SK-N-SH treated with all-trans-retinoic acid at 6 μM for 48 hours (cell line): Measurements from ENCODE around the gene HMX3.

Experiments
- ARNTL ChIP-seq: fragments of 450-650 bp; formaldehyde crosslinking; IDR thresholded peaks from 2 replicates; pipeline ENCODE4 v1.5.0; 2020; ENCODE audit warnings: low read depth, mild to moderate bottlenecking, moderate library complexity, borderline replicate concordance
- BACH2 ChIP-seq: fragments of 250-450 bp; sonication (Bioruptor Pico); IDR thresholded peaks from 2 replicates; pipeline ENCODE4 v1.9.0; 2021; ENCODE audit warnings: mild to moderate bottlenecking, borderline replicate concordance
- CSDC2 ChIP-seq: fragments of 250-450 bp; sonication (Bioruptor Pico); IDR thresholded peaks from 2 replicates; pipeline ENCODE4 v1.5.0; 2020; ENCODE audit warnings: mild to moderate bottlenecking, moderate library complexity
- GLIS3 ChIP-seq: fragments of 250-450 bp; sonication (Bioruptor Pico); IDR thresholded peaks from 2 replicates; pipeline ENCODE4 v1.5.0; 2020; ENCODE audit warnings: mild to moderate bottlenecking, moderate library complexity
- ISL1 ChIP-seq: fragments of 250-450 bp; sonication (Bioruptor Pico); IDR thresholded peaks from 2 replicates; pipeline ENCODE4 v2.1.2; 2022; ENCODE audit warnings: mild to moderate bottlenecking, moderate library complexity
- OSR1 ChIP-seq: fragments of 250-450 bp; sonication (Bioruptor Pico); IDR thresholded peaks from 2 replicates; pipeline ENCODE4 v1.8.0; 2022; ENCODE audit warnings: moderate library complexity, mild to moderate bottlenecking, inconsistent platforms
- RARB ChIP-seq: fragments of 250-450 bp; sonication (Bioruptor Pico); IDR thresholded peaks from 2 replicates; pipeline ENCODE4 v1.8.0; 2021; ENCODE audit warnings: mild to moderate bottlenecking, moderate library complexity
- TCF4 ChIP-seq: fragments of 250-450 bp; sonication (Bioruptor Pico); IDR thresholded peaks from 2 replicates; pipeline ENCODE4 v1.8.0; 2021; ENCODE audit warnings: mild to moderate bottlenecking, moderate library complexity, borderline replicate concordance
- ZFP3 ChIP-seq: fragments of 250-450 bp; sonication (Bioruptor Pico); IDR thresholded peaks from 2 replicates; pipeline ENCODE4 v1.5.0; 2020; ENCODE audit warnings: mild to moderate bottlenecking, moderate library complexity
- ZFP30 ChIP-seq: fragments of 450-650 bp; formaldehyde crosslinking; IDR thresholded peaks from 2 replicates; pipeline ENCODE4 v1.5.0; 2022; ENCODE audit warnings: mild to moderate bottlenecking, moderate library complexity
- ZNF70 ChIP-seq: fragments of 450-650 bp; formaldehyde crosslinking; IDR thresholded peaks from 2 replicates; pipeline ENCODE4 v1.5.0; 2020; ENCODE audit warnings: mild to moderate bottlenecking, moderate library complexity
- TF ChIP-seq, protein P1 (sequence below): fragments of 250-450 bp; sonication (Bioruptor Pico); IDR thresholded peaks from 2 replicates; pipeline ENCODE4 v1.5.1; 2020; ENCODE audit warnings: low read depth, mild to moderate bottlenecking, moderate library complexity
- TF ChIP-seq, protein P2 (sequence below): fragments of 250-450 bp; sonication (Bioruptor Pico); IDR thresholded peaks from 2 replicates; pipeline ENCODE4 v1.5.1; 2021; ENCODE audit warnings: mild to moderate bottlenecking, moderate library complexity
- TF ChIP-seq, protein P3 (sequence below): fragments of 250-450 bp; sonication (Bioruptor Pico); IDR thresholded peaks from 2 replicates; pipeline ENCODE4 v1.5.0; 2020; ENCODE audit warnings: mild to moderate bottlenecking, moderate library complexity

DNA sequence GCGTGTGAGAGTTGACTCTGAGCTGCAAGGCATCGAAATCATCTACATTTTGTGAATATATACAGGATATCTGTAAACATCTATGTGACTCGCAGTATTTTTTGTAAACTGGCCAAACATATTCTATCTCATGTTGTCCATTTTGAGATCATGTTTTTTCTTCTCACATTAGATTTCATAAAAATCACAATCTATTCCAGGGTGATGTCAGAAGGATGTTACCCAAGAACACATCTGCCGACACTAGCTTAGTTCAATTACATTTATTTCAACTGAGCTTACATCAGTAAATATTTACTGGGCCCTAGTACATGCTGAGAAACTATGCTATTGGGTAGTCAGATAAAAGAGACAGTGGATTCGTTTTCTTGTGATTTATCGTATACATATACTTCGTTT is 16.0 kb downstream of the HMX3 start:
- TF ChIP-seq RARB (CRISPR knock-in tag) (no peak), ZFP30 (CRISPR knock-in tag) (no peak), BACH2 (CRISPR knock-in tag) (no peak), ARNTL (CRISPR knock-in tag) (no peak), OSR1 (CRISPR knock-in tag) (no peak), CSDC2 (no peak), TCF4 (CRISPR knock-in tag) (no peak), ZNF70 (no peak), ISL1 (CRISPR knock-in tag) (no peak), GLIS3 (CRISPR knock-in tag) (no peak), ZFP3 (no peak)
- TF ChIP-seq, protein P1, sequence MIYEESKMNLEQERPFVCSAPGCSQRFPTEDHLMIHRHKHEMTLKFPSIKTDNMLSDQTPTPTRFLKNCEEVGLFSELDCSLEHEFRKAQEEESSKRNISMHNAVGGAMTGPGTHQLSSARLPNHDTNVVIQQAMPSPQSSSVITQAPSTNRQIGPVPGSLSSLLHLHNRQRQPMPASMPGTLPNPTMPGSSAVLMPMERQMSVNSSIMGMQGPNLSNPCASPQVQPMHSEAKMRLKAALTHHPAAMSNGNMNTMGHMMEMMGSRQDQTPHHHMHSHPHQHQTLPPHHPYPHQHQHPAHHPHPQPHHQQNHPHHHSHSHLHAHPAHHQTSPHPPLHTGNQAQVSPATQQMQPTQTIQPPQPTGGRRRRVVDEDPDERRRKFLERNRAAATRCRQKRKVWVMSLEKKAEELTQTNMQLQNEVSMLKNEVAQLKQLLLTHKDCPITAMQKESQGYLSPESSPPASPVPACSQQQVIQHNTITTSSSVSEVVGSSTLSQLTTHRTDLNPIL (CRISPR knock-in tag): no peak
- TF ChIP-seq, protein P2, sequence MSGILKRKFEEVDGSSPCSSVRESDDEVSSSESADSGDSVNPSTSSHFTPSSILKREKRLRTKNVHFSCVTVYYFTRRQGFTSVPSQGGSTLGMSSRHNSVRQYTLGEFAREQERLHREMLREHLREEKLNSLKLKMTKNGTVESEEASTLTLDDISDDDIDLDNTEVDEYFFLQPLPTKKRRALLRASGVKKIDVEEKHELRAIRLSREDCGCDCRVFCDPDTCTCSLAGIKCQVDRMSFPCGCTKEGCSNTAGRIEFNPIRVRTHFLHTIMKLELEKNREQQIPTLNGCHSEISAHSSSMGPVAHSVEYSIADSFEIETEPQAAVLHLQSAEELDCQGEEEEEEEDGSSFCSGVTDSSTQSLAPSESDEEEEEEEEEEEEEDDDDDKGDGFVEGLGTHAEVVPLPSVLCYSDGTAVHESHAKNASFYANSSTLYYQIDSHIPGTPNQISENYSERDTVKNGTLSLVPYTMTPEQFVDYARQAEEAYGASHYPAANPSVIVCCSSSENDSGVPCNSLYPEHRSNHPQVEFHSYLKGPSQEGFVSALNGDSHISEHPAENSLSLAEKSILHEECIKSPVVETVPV: no peak
- TF ChIP-seq, protein P3, sequence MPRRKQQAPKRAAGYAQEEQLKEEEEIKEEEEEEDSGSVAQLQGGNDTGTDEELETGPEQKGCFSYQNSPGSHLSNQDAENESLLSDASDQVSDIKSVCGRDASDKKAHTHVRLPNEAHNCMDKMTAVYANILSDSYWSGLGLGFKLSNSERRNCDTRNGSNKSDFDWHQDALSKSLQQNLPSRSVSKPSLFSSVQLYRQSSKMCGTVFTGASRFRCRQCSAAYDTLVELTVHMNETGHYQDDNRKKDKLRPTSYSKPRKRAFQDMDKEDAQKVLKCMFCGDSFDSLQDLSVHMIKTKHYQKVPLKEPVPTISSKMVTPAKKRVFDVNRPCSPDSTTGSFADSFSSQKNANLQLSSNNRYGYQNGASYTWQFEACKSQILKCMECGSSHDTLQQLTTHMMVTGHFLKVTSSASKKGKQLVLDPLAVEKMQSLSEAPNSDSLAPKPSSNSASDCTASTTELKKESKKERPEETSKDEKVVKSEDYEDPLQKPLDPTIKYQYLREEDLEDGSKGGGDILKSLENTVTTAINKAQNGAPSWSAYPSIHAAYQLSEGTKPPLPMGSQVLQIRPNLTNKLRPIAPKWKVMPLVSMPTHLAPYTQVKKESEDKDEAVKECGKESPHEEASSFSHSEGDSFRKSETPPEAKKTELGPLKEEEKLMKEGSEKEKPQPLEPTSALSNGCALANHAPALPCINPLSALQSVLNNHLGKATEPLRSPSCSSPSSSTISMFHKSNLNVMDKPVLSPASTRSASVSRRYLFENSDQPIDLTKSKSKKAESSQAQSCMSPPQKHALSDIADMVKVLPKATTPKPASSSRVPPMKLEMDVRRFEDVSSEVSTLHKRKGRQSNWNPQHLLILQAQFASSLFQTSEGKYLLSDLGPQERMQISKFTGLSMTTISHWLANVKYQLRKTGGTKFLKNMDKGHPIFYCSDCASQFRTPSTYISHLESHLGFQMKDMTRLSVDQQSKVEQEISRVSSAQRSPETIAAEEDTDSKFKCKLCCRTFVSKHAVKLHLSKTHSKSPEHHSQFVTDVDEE (CRISPR knock-in tag): no peak
